Adipose tissue (tissue), 3 donors: ENCODE data around the gene VPS8. TPM values are rescaled to one million over a fixed set of nuclear protein-coding genes. Genes with fewer than 3 reads are reported as not detected.

Source experiments
- H3K27ac ChIP-seq: one replicate; pipeline ENCODE4 v1.5.1; 2013; ENCODE audit warnings: low read depth, low read length
- WGBS, 3 donors: extraction: QIAGEN DNeasy Blood & Tissue Kit; methylation state at CpG; one replicate each; pipeline ENCODE4 v1.1.7; 2013; 5-methylcytosine and 5-hydroxymethylcytosine counted together
- polyA plus RNA-seq, 3 donors: library from polyadenylated mRNA; stranded (reverse); fragments of 200-250 nt; gene quantifications; one replicate each; pipeline ENCODE4 v1.2.3, GENCODE V29; 2013
- donor health status: healthy with polysubstance abuse.
- donor health status: Bipolar disorder and iron deficiency.
- donor health status: healthy.

The VPS8 gene, protein sequence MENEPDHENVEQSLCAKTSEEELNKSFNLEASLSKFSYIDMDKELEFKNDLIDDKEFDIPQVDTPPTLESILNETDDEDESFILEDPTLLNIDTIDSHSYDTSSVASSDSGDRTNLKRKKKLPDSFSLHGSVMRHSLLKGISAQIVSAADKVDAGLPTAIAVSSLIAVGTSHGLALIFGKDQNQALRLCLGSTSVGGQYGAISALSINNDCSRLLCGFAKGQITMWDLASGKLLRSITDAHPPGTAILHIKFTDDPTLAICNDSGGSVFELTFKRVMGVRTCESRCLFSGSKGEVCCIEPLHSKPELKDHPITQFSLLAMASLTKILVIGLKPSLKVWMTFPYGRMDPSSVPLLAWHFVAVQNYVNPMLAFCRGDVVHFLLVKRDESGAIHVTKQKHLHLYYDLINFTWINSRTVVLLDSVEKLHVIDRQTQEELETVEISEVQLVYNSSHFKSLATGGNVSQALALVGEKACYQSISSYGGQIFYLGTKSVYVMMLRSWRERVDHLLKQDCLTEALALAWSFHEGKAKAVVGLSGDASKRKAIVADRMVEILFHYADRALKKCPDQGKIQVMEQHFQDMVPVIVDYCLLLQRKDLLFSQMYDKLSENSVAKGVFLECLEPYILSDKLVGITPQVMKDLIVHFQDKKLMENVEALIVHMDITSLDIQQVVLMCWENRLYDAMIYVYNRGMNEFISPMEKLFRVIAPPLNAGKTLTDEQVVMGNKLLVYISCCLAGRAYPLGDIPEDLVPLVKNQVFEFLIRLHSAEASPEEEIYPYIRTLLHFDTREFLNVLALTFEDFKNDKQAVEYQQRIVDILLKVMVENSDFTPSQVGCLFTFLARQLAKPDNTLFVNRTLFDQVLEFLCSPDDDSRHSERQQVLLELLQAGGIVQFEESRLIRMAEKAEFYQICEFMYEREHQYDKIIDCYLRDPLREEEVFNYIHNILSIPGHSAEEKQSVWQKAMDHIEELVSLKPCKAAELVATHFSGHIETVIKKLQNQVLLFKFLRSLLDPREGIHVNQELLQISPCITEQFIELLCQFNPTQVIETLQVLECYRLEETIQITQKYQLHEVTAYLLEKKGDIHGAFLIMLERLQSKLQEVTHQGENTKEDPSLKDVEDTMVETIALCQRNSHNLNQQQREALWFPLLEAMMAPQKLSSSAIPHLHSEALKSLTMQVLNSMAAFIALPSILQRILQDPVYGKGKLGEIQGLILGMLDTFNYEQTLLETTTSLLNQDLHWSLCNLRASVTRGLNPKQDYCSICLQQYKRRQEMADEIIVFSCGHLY (N-terminal part only)
- polyA plus RNA-seq = 1 to 10 TPM; 7.0 to 9.1 (median 8.3) TPM

DNA sequence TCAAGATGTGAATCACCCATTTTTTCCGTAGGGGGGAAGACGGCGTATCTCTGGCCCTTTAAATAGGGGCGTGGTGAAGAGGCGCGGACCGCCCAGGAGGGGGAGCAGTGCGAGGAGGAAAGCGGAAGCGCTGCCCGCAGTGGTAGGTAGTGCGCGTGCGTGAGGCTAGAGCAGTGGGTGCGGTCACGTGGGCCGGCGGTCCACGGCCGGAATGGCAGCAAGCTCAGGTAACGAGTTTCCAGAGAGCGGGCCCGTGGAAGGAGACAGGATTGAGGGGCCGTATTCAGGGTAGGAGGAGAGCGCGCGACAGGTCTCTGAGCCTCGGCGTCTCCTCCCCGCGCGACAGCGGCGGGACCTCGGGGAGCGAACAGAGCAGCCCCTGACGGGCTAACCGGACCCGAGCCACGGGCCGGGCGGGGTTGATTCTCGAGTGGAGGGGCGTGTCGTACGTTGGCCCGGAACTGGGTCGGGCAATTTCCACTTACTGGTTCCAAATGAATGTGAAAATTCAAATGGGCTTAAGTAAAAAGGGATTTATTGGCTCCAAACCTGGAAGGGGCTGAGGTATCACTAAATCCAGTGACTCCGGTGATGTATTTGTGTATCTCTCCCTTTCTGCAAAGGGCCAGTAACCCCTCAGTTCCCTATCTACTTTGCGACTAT lies at the start of gene VPS8:
Gene VPS8, plus strand, starts transcription at position 168 of the 663 bp plus-strand sequence. CDS start 12,467 bp downstream, outside the sequence.
- no peak within 1 kb of the TSS for H3K27ac ChIP-seq
- WGBS, 3 donors = 0 to 1% (median 0%) methylated on average over 50 of the region's 50 CpGs

DNA sequence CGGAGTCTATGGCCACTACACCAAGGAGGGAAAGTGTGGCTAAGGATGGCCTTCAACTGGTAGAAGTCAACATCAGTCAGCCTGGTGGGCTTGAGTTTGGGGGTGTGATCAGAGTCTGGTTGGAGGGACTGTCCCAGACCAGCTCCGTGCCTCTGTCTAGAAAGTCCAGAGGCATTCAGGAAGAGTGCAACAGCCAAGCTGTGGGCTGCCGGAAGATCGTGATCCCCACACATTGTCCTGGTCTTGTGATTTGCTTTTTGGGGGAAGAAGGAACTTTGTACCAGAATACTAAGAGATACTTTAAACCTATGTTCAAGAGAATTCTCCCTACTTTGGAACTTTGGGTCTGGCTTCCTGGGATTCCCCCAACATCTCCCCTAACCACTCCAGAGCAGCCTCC lies 47.8 kb upstream of the VPS8 start:
- WGBS, 3 donors = 85 to 92% (median 87%) methylated on average over 4 of the region's 4 CpGs
- H3K27ac ChIP-seq = no peak overlapping the region

DNA sequence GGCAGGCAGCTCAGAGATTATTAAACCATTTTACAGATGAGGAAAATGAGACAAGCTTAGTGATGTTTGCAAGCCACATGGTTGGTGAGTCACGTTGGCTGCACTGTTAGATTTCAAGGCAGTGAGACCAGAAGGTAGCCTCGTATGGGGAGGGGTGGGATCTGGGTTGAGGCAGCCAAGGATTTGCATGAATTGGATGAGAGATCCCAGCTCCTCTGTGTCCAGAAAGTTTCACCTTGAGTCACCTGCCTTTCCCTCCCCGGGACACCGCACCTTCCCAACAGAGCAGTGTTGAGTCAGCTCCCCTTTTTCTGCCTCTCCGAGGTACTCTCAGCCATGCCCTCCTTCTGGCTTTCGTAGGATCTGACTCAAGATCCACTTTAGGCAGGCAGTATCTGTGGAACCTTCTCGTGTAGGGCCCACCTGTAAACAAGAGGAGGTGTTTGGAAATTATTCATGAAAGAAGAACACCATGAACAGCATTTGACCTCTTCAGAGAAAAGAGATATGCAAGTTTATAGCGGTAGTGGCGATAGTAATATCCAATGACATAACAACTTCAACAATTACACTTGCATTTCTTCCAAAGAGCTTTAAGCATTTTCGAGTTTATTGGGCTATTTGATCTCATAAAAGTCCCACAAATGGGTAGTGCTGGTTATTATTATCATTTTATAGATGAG lies 46.8 kb upstream of the VPS8 start:
- no peak overlapping the region for H3K27ac ChIP-seq
- WGBS, 3 donors = 74 to 81% (median 80%) methylated on average over 10 of the region's 10 CpGs

DNA sequence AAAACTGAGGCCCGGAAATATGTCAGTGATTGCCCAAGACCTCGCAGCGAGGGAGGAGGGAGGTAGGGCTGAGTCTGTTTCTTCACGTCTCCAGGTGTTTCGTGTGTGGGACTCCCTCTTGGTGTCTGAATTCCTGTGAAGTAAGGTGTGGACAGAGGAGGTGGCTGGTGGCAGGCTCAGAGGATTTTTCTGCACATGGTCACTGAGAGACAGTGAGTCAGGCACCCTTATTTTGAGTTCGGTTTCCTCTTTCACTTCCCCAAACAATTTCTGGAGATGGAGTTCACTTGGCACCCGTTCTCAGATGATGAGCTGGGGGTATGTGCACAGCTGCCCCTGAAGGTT lies 46.3 kb upstream of the VPS8 start:
- 53 to 84% (median 61%) methylated on average over 7 of the region's 7 CpGs for WGBS, 3 donors
- H3K27ac ChIP-seq = no peak overlapping the region

DNA sequence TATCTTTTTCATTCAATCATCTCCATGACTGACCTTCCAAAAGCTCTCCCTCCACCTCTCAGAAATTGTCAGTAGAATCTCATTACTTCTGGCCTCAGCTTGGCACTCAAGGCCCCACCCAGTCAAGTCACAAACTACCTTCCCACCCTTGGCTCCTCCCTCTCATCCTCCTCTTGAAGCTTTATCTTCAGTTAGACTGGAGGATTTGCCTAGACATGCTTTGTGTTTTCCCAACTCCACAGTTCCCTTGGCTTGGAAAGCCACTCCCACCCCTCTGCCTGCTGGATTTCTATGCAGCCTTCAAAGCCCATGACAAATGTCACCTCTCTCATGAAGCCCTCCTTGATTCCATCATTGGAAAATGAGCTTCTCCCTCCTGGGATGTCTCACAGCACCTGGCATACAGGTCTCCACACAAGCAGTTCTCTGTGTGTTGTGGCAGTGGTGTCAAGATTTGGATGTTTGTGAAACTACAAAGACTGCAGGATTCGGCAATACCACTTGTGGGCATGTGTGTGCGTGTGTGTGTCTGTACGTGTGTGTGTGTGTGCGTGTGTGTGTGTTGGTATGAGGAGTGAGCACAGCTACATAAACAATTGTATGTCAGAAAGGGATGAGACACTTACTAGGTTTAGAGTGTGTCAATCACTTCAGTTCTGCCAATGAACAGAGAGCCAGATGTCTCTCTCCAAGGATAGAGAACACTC lies 45.3 kb upstream of the VPS8 start:
- no peak overlapping the region for H3K27ac ChIP-seq
- 78 to 90% (median 80%) methylated on average over 4 of the region's 4 CpGs for WGBS, 3 donors

DNA sequence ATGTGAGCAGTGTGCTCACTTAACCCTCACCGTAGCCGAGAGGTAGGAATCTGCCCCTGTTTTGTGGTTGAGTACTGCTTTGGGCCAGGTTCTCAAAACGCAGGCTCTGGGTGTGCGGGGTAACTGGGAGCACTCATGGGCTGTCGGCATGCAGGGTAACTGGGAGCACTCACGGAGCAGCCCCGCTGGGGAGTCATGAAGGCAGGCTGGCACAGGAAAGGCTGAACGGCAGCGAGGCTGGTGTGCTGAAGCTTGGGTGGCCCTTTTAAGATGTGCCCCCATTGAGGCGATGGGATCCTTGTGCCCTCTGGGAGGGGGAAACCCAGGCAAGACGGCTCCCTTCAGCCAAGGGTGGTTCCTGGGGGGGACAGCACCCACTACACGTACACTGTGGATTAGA lies 44.6 kb upstream of the VPS8 start:
- H3K27ac ChIP-seq = no peak overlapping the region
- whole genome bisulfite sequencing, 3 donors = 84 to 93% (median 86%) methylated on average over 12 of the region's 12 CpGs

DNA sequence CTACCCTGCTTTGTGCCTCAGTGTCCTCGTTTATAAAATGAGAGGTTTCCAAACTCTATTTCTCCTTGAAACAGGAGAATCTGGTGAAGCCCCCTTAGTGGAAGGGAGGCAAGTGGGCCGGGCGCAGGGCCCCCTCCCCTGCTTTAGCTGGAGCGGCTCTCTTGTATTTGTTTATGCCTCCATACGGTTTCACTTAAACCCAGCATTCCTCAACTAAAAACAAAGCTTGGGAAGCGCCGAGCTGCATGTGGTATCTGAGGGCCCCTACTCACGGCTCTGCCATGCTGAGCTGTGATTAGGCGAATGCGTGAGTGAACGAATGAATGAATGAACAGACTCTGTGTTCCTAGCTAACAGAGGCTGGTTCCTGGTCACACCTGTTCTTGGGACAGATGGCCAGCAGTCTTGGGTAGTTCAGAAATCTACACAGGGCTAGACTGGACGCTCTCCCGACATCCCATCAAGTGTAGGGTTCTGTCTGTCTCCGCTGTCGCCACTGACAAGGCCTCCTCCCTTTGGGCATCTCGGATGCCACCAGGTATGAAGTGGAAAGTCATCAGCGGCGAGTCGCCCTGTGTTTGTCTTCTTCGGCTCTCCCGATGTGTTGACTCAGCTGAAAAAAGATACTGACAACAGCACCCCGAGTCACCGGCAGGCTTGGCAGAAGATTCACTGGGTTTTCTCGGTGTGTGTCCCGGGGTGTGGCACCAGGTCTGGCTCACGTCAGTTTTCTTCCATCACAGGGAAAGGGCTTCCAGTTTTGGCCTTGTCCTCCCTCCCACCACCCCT lies 42.4 kb upstream of the VPS8 start:
- WGBS, 3 donors = 75 to 90% (median 89%) methylated on average over 26 of the region's 26 CpGs

DNA sequence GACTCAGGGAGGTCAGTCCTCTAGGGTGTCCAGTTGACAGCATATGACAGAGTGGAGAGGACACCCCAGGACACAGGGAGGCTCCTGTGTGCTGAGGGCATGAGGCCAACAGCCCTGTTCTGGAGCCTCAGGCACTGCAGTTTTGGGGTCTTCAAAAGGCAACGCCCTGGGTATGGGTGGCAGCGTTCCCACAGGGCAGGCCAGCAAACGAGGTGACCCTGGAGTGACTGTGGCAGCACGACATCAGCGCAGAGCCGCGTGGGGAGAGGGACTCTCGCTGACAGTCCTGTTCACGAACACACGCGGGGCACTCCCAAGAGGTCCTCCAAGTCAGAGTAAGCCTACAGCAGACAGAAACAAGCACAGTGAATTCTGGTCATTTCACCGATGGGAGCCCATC lies 41.4 kb upstream of the VPS8 start:
- 89 to 94% (median 92%) methylated on average over 12 of the region's 12 CpGs for WGBS, 3 donors
- H3K27ac ChIP-seq = no peak overlapping the region

More for the DNA sequence above, 42.4 kb upstream of the VPS8 start:
- H3K27ac ChIP-seq = no peak overlapping the region

DNA sequence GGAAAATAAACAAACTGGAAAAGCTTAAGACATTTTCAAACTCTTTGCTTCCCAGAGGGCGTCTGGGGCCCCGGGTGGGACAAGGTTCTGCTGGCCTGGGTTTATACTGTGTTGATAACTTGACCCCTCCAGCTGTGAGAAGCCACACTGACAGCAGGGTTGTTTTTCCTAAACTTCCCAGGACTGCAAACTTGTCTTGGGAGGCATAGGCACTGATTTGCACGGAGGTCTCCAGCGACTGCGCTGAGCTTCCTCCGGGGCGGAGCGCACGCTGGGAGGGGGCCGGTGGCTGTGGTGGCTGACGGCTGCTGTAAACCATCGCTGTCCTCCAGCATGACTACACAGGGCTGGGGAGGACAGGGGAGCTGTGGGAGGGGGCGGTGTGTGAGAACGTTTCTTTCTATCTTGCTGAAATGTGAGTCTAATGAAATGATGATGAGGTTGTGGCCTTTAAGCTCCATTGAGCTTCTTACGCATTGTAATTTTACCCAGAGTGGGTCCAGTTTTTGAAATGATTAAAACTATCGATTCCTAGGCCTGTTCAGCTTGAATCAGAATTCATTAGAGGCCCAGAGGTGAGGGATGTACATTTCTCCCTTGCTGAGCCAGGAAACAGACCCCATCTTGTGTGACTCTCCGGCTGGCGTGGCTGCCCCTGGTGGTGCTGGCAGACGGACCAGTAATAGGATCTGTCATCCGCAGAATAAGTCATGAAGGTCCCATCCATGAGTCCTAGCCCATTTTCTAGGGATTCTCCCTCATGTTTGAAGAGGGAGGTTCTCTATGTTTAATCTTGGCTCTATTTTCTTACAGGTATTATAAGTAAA lies 40.5 kb upstream of the VPS8 start:
- H3K27ac ChIP-seq = no peak overlapping the region
- WGBS, 3 donors = 69 to 75% (median 73%) methylated on average over 20 of the region's 20 CpGs

DNA sequence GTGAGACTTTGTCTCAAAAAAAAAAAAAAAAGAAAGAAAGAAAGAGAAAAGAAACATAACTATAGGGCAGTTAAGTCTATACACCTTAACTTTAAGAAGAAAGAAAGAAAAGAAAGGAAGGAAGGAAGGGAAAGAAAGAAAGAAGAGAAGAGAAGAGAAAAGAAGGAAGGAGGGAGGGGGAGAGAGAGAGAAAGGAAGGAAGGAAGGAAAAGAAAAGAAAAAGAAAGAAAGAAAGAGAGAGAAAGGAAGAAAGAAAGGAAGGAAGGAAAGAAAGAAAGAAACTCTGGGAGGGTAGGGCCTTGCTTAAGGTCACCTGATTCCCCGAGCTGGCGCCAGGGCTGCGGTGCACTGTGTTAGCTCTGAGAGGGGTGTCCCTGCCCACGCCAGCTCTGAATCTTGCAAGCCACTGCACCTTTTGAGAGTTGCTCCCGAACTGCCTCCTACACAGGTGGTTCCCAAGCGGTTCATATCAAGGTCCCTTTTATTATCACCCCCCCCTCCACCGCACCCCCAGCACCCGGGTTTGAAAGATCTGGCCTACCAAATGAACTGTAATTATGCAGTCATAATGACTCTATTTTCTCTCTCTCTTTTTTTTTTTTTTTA lies 39.2 kb upstream of the VPS8 start:
- WGBS, 3 donors = 79 to 88% (median 80%) methylated on average over 8 of the region's 8 CpGs
- no peak overlapping the region for H3K27ac ChIP-seq

DNA sequence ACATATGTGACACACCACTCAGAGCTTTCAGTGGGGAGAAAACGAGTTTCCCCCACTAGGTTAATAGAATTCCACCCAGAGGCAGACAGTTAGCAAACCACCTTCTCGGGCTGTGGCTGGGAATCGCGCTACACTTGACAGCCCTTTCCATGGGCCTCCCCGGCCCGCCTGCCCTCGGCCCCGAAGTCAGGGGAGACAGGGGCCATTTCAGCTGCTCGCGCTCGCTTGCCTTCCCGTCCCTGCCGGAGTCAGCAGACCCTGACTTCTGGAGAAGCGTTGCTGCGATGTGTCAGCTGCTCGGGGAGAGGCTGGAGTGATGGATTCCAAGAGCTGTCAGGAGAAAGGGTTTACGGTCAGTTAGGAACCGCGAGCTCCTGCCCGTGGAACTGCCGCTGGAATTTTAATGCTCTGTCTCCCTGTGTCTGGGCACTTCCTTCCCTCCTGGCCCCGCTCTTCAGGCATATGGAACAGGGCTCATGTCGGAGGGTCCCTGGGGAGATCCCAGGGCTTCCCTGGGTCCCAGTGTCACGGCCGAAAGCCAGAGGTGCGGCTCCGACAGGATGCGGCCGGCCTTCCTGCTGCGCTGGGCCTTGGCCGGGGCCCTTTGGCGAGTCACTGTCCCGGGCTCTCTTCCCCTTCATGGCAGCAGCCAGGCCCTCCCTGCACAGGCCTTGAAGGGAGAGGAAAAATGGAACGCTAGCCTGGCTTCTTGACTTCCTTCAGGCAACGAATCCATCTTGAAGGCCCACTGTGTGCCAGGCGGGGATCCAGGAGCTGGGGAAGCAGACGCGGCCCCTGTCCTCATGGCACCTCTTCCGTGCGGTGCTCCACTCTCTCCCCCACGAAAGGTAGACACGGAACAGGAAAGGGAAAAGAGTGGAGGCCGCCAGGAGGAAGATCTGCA lies 38.4 kb upstream of the VPS8 start:
- H3K27ac ChIP-seq = no peak overlapping the region
- WGBS, 3 donors = 62 to 80% (median 70%) methylated on average over 43 of the region's 43 CpGs

DNA sequence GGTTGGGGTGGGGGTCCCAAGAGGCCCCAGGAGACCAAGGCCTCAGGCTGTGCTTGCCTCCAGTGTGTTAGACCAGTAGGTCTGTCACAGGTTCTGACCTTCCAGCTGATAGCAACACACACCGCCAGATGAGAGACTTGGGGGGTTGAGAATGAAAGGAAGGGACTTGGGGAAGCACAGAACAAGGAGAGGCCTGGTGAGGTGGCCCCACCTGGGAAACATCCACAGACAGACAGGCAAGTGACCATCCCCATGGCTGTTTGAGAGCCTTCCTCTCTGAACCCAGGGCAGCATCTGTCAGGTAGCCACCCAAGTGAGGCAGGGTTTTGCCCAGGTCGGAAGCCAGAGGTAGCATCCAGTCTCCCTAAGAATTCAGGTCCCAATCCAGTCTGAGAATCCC lies 35.0 kb upstream of the VPS8 start:
- no peak overlapping the region for H3K27ac ChIP-seq
- 62 to 91% (median 86%) methylated on average over 2 of the region's 2 CpGs for WGBS, 3 donors

DNA sequence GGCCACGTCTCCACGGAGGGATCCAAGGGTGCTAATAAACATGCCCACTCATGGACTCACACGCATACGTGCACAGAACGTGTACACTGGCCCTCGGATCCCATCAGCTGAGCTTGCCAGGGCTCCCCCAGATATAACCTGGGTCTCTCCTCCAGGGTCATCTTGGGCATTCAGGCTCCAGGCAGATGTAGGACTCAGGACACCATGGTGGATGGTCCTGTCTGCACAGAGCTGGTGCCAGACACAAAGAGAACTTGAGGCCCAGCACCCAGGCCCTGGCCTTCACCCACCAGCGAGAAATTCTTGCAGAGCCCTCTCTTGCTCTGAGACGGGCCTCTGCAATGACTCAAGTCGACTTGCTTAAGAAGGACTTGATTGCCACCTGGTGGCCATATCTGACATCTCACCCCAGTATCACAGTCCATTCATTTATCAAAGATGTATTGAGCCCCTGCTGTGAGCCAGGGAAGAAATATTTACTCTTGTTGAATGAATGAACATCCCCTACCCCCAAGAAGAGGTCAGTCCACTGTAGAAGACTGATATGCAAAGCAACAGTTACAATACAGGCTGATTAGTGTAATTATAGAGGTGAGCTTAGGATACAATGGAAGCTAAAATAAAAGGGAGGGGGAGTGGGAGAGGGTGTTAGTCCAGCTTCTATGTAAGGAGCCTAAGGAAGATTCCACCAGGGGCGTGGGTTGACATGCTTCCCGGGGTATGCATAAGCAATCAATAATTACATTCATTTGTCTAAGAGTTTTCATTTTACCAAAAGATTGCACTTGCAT lies 34.2 kb upstream of the VPS8 start:
- no peak overlapping the region for H3K27ac ChIP-seq
- WGBS, 3 donors = 30 to 34% (median 33%) methylated on average over 11 of the region's 11 CpGs
